ENCODE results near the gene CDK6. TPM values are rescaled to one million over a fixed set of nuclear protein-coding genes. Genes with fewer than 3 reads are reported as not detected.
A peak's percentile ranks its signal among the peaks of the same experiment; 100 is the strongest.

Gene CDK6
- total and polyA plus RNA-seq, 10 donors = 0.91 to 37.8 (median 25.5) TPM

DNA sequence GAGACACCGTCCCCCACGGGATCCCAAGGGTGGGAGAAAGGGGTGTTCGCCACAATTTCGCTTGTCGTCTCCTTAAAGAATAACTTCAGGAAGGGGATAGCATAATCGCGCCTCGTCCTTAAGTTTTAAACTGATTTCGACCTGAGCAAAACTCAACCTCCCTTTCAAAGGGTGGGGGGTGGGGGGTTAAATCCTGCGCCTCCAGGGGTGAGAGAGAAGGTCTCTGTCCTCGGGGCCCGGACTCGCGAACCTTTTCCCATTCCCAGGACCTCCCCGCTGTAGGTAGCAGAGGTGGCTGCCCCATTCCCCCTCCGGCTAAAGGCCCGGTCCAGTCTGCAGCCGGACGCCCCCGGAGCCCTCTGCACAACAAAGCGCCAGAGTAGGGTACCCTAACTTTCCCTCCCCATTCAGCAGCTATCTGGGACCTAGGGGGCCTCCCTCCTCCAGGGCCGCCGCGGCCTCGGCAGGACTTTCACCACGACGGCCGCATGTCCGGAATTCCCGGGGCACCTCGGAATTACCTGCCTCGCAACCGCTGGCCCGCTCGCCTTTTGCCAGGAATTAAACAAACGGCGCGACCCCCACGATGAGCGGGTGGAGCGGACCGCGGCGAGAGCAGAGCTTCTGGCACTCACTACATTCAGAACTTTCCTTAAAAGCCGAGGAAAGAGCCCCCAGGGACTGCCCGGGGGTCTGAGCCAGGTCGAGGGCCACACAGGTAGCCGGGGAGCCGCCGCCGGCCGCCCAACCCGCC, 1.7 kb downstream of the CDK6 start:
- H3K27me3 ChIP-seq (replicated peaks in 1 of 7) = peaks cover 0 to 6% (median 0%) of the 10 kb centered on the region in 7 donors
- DNase-seq = no peak
- H3K27ac ChIP-seq = peak overlapping the region; percentile 78 to 91 (median 86)
- no peak for TF ChIP-seq POLR2AphosphoS5 (IDR thresholded peaks at IDR 0.05)
- no peak for TF ChIP-seq POLR2A (IDR thresholded peaks at IDR 0.05)
- TF ChIP-seq, protein P1, sequence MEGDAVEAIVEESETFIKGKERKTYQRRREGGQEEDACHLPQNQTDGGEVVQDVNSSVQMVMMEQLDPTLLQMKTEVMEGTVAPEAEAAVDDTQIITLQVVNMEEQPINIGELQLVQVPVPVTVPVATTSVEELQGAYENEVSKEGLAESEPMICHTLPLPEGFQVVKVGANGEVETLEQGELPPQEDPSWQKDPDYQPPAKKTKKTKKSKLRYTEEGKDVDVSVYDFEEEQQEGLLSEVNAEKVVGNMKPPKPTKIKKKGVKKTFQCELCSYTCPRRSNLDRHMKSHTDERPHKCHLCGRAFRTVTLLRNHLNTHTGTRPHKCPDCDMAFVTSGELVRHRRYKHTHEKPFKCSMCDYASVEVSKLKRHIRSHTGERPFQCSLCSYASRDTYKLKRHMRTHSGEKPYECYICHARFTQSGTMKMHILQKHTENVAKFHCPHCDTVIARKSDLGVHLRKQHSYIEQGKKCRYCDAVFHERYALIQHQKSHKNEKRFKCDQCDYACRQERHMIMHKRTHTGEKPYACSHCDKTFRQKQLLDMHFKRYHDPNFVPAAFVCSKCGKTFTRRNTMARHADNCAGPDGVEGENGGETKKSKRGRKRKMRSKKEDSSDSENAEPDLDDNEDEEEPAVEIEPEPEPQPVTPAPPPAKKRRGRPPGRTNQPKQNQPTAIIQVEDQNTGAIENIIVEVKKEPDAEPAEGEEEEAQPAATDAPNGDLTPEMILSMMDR (IDR thresholded peaks at IDR 0.05 in 8 of 11, conservative IDR thresholded peaks at IDR 0.05 in 3 of 11) = no peak
- intact Hi-C loops (cut with DNase I; ENCODE audit: low total_unique reads) = loop anchor here (5.0 to 10.0 kb wide), 3 partner anchors 112 to 210 kb away; no protein-coding TSS in a partner anchor
- H3K9me3 ChIP-seq = no peaks in the 10 kb centered on the region
- 0 to 1% (median 0%) methylated on average over 20 to 53 of the region's 53 CpGs for WGBS, 5 donors
- peaks cover 9 to 63% (median 37%) of the 10 kb centered on the region in 6 donors for H3K4me1 ChIP-seq
- H3K36me3 ChIP-seq = no peaks in the 10 kb centered on the region
- H3K4me3 ChIP-seq = peak overlapping the region; percentile 67 to 95 (median 82)

DNA sequence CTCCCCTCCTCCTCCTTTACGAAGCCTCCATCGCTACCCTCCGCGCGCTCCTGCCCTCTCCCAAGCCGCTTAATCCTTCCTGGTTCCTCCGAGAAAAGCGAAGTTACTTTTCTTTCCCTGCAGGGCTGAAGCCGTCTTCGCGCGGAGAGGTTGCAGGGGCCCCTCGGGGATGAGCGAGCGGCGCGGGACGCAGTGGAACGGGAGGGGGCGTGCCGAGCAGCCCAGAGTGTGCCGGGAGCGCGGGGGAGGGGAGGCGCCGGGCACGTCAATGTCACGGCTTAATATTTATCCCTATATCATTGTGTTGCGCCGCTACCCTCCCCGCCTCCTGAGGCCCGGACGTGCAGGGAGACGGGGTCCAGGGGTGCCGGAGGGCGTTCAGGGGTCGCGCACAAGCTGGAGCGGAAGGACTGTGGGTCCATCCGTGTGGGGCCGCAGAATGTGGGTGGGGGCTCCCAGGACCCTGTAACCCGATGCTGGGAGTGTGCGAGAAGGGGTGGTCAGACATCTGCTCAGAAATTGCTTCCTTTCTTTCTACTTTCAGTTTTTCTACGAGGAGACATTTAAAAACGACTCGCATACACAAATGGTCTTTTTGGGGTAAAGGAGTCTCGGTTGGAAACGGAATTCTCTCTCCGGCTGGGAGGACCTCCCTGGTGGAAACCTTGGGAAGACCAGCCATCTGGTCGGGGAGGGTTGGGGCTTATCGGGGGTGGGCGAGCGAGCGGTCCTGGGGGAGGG, 2.4 kb downstream of the CDK6 start:
- peaks cover 0 to 6% (median 0%) of the 10 kb centered on the region in 7 donors for H3K27me3 ChIP-seq (replicated peaks in 1 of 7)
- no peaks in the 10 kb centered on the region for H3K9me3 ChIP-seq
- H3K36me3 ChIP-seq = no peaks in the 10 kb centered on the region
- 1% methylated on average over 39 to 54 of the region's 54 CpGs for WGBS, 5 donors
- intact Hi-C loops (cut with DNase I; ENCODE audit: low total_unique reads) = loop anchor here (5.0 to 10.0 kb wide), 3 partner anchors 112 to 209 kb away; no protein-coding TSS in a partner anchor
- peak; percentile 94 for DNase-seq
- H3K27ac ChIP-seq = peak overlapping the region; percentile 78 to 91 (median 86)
- peak overlapping the region; percentile 67 to 95 (median 82) for H3K4me3 ChIP-seq
- H3K4me1 ChIP-seq = peaks cover 9 to 63% (median 40%) of the 10 kb centered on the region in 6 donors
- peak; percentile 77 to 89 (median 87) for TF ChIP-seq POLR2AphosphoS5 (IDR thresholded peaks at IDR 0.05)
- peak in 1 of 3 donors; percentile 33 for TF ChIP-seq POLR2A (IDR thresholded peaks at IDR 0.05)
- TF ChIP-seq, protein P1 (IDR thresholded peaks at IDR 0.05 in 8 of 11, conservative IDR thresholded peaks at IDR 0.05 in 3 of 11) = peak in 2 of 11 experiments; percentile 24 to 43

DNA sequence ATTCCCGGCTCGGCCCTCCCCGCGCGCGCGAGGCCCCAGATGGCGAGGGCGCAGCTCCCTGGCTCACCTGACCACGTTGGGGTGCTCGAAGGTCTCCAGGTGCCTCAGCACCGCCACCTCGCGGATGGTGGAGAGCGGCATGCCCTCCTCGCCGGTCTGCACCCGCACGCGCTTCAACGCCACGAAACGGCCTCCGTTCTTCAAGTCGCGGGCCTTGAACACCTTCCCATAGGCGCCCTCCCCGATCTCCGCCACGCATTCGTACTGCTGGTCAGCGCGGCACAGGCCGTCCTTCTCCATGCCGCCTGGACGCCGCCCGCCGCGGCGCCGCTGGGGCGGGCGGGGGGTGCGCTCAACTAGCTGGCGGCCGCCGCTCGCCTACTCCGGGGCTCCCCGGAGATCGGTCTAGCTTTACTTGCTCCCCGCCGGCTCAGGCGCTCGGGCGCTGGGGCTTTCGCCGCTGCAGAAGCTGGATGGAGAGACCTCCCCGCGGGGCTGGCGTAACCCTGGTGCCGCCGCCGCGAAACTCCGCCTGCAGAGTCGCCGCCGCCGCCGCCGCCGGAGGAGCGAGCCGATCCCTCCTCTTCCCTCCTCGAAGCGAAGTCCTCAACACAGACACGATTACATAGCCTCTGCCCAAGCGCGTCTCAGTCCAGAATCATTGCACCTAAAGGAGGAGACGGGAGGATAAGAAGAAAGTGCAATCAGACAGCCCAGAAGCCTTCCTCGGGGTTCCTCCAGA, 3.2 kb downstream of the CDK6 start:
- H3K4me1 ChIP-seq = peaks cover 9 to 67% (median 46%) of the 10 kb centered on the region in 6 donors
- peaks cover 0 to 6% (median 0%) of the 10 kb centered on the region in 7 donors for H3K27me3 ChIP-seq (replicated peaks in 1 of 7)
- DNase-seq = peak; percentile 98
- H3K4me3 ChIP-seq = peak overlapping the region; percentile 67 to 95 (median 82)
- intact Hi-C loops (cut with DNase I; ENCODE audit: low total_unique reads) = loop anchor here (5.0 to 10.0 kb wide), 3 partner anchors 111 to 208 kb away; no protein-coding TSS in a partner anchor
- no peak for TF ChIP-seq POLR2A (IDR thresholded peaks at IDR 0.05)
- peak; percentile 68 to 85 (median 79) for TF ChIP-seq POLR2AphosphoS5 (IDR thresholded peaks at IDR 0.05)
- TF ChIP-seq, protein P1 (IDR thresholded peaks at IDR 0.05 in 8 of 11, conservative IDR thresholded peaks at IDR 0.05 in 3 of 11) = peak; percentile 66 to 95 (median 87)
- WGBS, 5 donors = 0 to 1% (median 0%) methylated on average over 30 to 83 of the region's 83 CpGs
- no peaks in the 10 kb centered on the region for H3K9me3 ChIP-seq
- H3K27ac ChIP-seq = peak overlapping the region; percentile 78 to 91 (median 86)
- no peaks in the 10 kb centered on the region for H3K36me3 ChIP-seq

Measured in spleen (tissue), 11 donors.